Mesothelial cell of epicardium (in vitro differentiated cells): Measurements from ENCODE around the gene TRIM68. TPM values are rescaled to one million over a fixed set of nuclear protein-coding genes. Genes with fewer than 3 reads are reported as not detected.

Experiments used
- DNase-seq, 2 experiments: peaks; one replicate each; pipeline ENCODE4 v3.0.0; 2021; ENCODE audit warnings: low spot score in 2 of 2; ENCODE audit not compliant: unreplicated experiment in 2 of 2
- H3K27ac Mint-ChIP-seq: 2 replicates; pipeline ENCODE4 v1.8.0; 2021; ENCODE audit warnings: mixed read lengths
- H3K27me3 Mint-ChIP-seq: 2 replicates; pipeline ENCODE4 v1.8.0; 2021; ENCODE audit warnings: low read depth, mixed read lengths
- H3K36me3 Mint-ChIP-seq: 2 replicates; pipeline ENCODE4 v1.8.0; 2021; ENCODE audit warnings: mixed read lengths
- H3K4me1 Mint-ChIP-seq: 2 replicates; pipeline ENCODE4 v1.8.0; 2021; ENCODE audit warnings: mixed read lengths
- H3K4me3 Mint-ChIP-seq: 2 replicates; pipeline ENCODE4 v1.8.0; 2021; ENCODE audit warnings: mild to moderate bottlenecking, moderate library complexity, mixed read lengths
- H3K9me3 Mint-ChIP-seq: 2 replicates; pipeline ENCODE4 v1.8.0; 2021; ENCODE audit warnings: mixed read lengths
- CTCF ChIP-seq: fragments of 200-600 bp; sonication (generic); IDR thresholded peaks from one replicate; pipeline ENCODE4 v1.5.0; 2021; ENCODE audit warnings: antibody characterized with exemption; ENCODE audit not compliant: unreplicated experiment
- total RNA-seq: library from RNA; stranded (reverse); gene quantifications from 3 replicates; pipeline ENCODE4 v1.2.1, GENCODE V29; 2021

The TRIM68 gene
- 20.2 to 23.3 TPM (median 21.4 TPM) in 3 replicates for total RNA-seq

DNA sequence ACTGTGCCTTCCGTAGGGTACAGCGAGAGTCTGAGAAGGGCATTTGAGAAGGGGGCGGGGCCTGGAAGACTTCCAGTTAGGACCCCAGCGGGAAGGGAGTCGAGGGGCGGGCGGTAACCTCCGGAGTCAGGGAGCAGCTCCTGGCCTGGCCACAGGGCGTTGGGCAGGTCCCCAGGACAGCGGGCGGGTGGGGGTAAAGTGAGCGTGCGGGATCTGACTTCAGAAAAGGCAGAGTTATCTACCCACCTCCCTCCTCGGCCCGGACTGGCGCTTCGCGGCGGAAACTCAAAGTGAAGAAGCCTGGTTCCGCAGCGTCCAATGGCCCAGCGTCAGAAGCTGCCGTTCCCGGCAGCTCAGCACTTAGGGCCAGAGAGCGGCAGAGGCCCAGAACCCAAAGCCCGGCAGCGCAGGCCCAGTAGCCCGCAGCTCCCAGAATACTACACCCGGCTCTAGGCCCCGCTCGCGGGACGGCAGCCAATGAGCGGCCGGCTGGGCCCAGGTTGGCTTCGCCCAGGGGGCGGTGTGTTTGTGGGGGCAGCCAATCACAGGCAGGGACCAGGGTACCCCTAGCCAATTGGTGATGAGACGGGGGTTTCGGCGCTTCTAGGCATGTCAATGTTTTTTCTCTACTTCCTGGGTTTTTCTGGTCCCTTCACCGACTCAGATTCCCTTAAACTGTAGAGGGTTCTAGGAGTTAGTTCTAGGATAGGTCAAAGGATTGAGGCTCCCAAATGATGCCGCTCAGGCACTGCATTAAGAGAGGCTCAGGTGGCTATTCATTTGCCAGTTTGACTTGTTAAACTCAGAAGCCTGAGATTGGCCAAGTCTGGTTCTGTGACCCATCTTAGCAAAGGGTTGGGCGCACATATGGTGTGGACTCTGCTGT lies at the start of gene TRIM68:
TSS of gene TRIM68 (minus strand) at position 451 of the 886 bp plus-strand sequence. CDS start 2,727 bp downstream, outside the sequence.
- Mint-ChIP-seq H3K9me3 (no peaks in the 10 kb centered on the region), H3K27me3 (peaks cover 10% of the 10 kb centered on the region), H3K36me3 (peaks cover 13% of the 10 kb centered on the region), H3K4me3 (peak within 1 kb of the TSS; percentile 89), H3K4me1 (peaks cover 18% of the 10 kb centered on the region), H3K27ac (peak within 1 kb of the TSS; percentile 95)
- no peak for TF ChIP-seq CTCF
- peak; percentile 92 to 94 for DNase-seq

DNA sequence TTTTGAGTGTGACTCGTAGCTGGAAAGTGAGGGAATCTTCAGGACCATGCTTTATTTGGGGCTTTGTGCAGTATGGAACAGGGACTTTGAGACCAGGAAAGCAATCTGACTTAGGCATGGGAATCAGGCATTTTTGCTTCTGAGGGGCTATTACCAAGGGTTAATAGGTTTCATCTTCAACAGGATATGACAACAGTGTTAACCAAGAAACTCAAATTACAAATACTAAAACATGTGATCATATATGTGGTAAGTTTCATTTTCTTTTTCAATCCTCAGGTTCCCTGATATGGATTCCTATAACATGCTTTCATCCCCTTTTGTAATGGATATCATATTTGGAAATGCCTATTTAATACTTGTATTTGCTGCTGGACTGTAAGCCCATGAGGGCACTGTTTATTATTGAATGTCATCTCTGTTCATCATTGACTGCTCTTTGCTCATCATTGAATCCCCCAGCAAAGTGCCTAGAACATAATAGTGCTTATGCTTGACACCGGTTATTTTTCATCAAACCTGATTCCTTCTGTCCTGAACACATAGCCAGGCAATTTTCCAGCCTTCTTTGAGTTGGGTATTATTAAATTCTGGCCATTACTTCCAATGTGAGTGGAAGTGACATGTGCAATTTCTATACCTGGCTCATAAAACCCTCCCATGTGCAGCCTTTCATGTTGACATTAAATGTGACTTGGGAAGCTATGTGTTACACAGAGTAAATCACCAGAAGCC lies 46.8 kb upstream of the TRIM68 start:
- no peak overlapping the region for H3K27ac Mint-ChIP-seq
- DNase-seq: no peak
- TF ChIP-seq CTCF: no peak
- no peaks in the 10 kb centered on the region for H3K9me3 Mint-ChIP-seq
- H3K36me3 Mint-ChIP-seq: no peaks in the 10 kb centered on the region
- H3K4me3 Mint-ChIP-seq: no peak overlapping the region
- H3K27me3 Mint-ChIP-seq: peaks cover 13% of the 10 kb centered on the region
- H3K4me1 Mint-ChIP-seq: peaks cover 10% of the 10 kb centered on the region

GRCh38 chr11:4647766-4648165 lies 39.7 kb upstream of the TRIM68 start:
- Mint-ChIP-seq H3K9me3 (no peaks in the 10 kb centered on the region), H3K27ac (no peak overlapping the region), H3K4me3 (no peak overlapping the region), H3K4me1 (peaks cover 4% of the 10 kb centered on the region), H3K36me3 (no peaks in the 10 kb centered on the region), H3K27me3 (peaks cover 10% of the 10 kb centered on the region)
- DNase-seq: no peak
- no peak for TF ChIP-seq CTCF

- H3K36me3 Mint-ChIP-seq: no peaks in the 10 kb centered on the region
- H3K27ac Mint-ChIP-seq: no peak overlapping the region
- peaks cover 17% of the 10 kb centered on the region for H3K4me1 Mint-ChIP-seq
- DNase-seq: no peak
- peaks cover 10% of the 10 kb centered on the region for H3K27me3 Mint-ChIP-seq
- no peak for TF ChIP-seq CTCF
- H3K4me3 Mint-ChIP-seq: no peak overlapping the region
- no peaks in the 10 kb centered on the region for H3K9me3 Mint-ChIP-seq
Observed at GRCh38 chr11:4645974-4646373, 37.9 kb upstream of the TRIM68 start.

- Mint-ChIP-seq H3K27ac (no peak overlapping the region), H3K9me3 (peaks cover 5% of the 10 kb centered on the region), H3K4me1 (peaks cover 18% of the 10 kb centered on the region), H3K4me3 (no peak overlapping the region), H3K27me3 (peaks cover under 1% of the 10 kb centered on the region), H3K36me3 (no peaks in the 10 kb centered on the region)
- DNase-seq: no peak
- no peak for TF ChIP-seq CTCF
Observed at GRCh38 chr11:4644233-4644632, 36.2 kb upstream of the TRIM68 start.
